ENCODE data around the gene MGAT1. TPM values are rescaled to one million over a fixed set of nuclear protein-coding genes. Genes with fewer than 3 reads are reported as not detected.
A peak's percentile ranks its signal among the peaks of the same experiment; 100 is the strongest.

MGAT1 gene
- total RNA-seq, 1 experiment from 2014 or later, result 52.9 TPM

- no peak for DNase-seq (ENCODE audit: extremely low read depth, low read depth)
These were observed 22.2 kb upstream of the MGAT1 start for GRCh38 chr5:180824630-180825476.

GRCh38 chr5:180823940-180824629 is 21.5 kb upstream of the MGAT1 start:
- no peak for DNase-seq (ENCODE audit: extremely low read depth, low read depth)

GRCh38 chr5:180823346-180823745 is 20.7 kb upstream of the MGAT1 start:
- no peak for DNase-seq (ENCODE audit: extremely low read depth, low read depth)

GRCh38 chr5:180821538-180821937 is 18.9 kb upstream of the MGAT1 start:
- DNase-seq (ENCODE audit: extremely low read depth, low read depth), result no peak

- DNase-seq (ENCODE audit: extremely low read depth, low read depth), result no peak
These were observed 18.2 kb upstream of the MGAT1 start for GRCh38 chr5:180820788-180821321.

- no peak for DNase-seq (ENCODE audit: extremely low read depth, low read depth)
These were observed 16.2 kb upstream of the MGAT1 start for GRCh38 chr5:180818677-180819341.

GRCh38 chr5:180817893-180818674 is 15.5 kb upstream of the MGAT1 start:
- DNase-seq (ENCODE audit: extremely low read depth, low read depth), result no peak

GRCh38 chr5:180816608-180817534 is 14.3 kb upstream of the MGAT1 start:
- DNase-seq (ENCODE audit: extremely low read depth, low read depth), result no peak

GRCh38 chr5:180815293-180815917 is 12.8 kb upstream of the MGAT1 start:
- no peak for DNase-seq (ENCODE audit: extremely low read depth, low read depth)

GRCh38 chr5:180813420-180813819 is 10.8 kb upstream of the MGAT1 start:
- no peak for DNase-seq (ENCODE audit: extremely low read depth, low read depth)

GRCh38 chr5:180811623-180812124 is 9.1 kb upstream of the MGAT1 start:
- DNase-seq (ENCODE audit: extremely low read depth, low read depth), result no peak

- DNase-seq (ENCODE audit: extremely low read depth, low read depth), result no peak
These were observed 8.5 kb upstream of the MGAT1 start for GRCh38 chr5:180810959-180811622.

- peak; percentile 94 for DNase-seq (ENCODE audit: extremely low read depth, low read depth)
These were observed 7.8 kb upstream of the MGAT1 start for GRCh38 chr5:180810210-180810958.

- DNase-seq (ENCODE audit: extremely low read depth, low read depth), result peak; percentile 90
These were observed 7.0 kb upstream of the MGAT1 start for GRCh38 chr5:180809403-180810209.

- no peak for DNase-seq (ENCODE audit: extremely low read depth, low read depth)
These were observed 5.9 kb upstream of the MGAT1 start for GRCh38 chr5:180808461-180809000.
